ENCODE results near the gene CRMP1.

The CRMP1 gene

GRCh38 chr4:5799406-5799805, 93.5 kb downstream of the CRMP1 start:
- DNase-seq = no peak

GRCh38 chr4:5798946-5799345, 93.9 kb downstream of the CRMP1 start:
- DNase-seq = no peak

GRCh38 chr4:5798462-5798861, 94.4 kb downstream of the CRMP1 start:
- no peak for DNase-seq

GRCh38 chr4:5797866-5798265, 95.0 kb downstream of the CRMP1 start:
- no peak for DNase-seq

- DNase-seq = no peak
These were observed 95.9 kb downstream of the CRMP1 start for GRCh38 chr4:5796976-5797375.

- no peak for DNase-seq
These were observed 97.3 kb downstream of the CRMP1 start for GRCh38 chr4:5795580-5795979.

- no peak for DNase-seq
These were observed 99.4 kb downstream of the CRMP1 start for GRCh38 chr4:5793514-5793913.

GRCh38 chr4:5791654-5792053, 101.2 kb downstream of the CRMP1 start:
- no peak for DNase-seq

GRCh38 chr4:5790546-5790857, 102.4 kb downstream of the CRMP1 start:
- DNase-seq = no peak

GRCh38 chr4:5789141-5789540, 103.7 kb downstream of the CRMP1 start:
- DNase-seq = no peak

GRCh38 chr4:5788144-5788543, 104.7 kb downstream of the CRMP1 start:
- no peak for DNase-seq

- DNase-seq = no peak
These were observed 105.6 kb downstream of the CRMP1 start for GRCh38 chr4:5787311-5787710.

GRCh38 chr4:5785806-5786680, 106.8 kb downstream of the CRMP1 start:
- DNase-seq = no peak

- no peak for DNase-seq
These were observed 107.8 kb downstream of the CRMP1 start for GRCh38 chr4:5784960-5785611.

- no peak for DNase-seq
These were observed 108.9 kb downstream of the CRMP1 start for GRCh38 chr4:5784021-5784420.

GRCh38 chr4:5783486-5783885, 109.4 kb downstream of the CRMP1 start:
- DNase-seq = no peak

GRCh38 chr4:5782829-5783476, 109.9 kb downstream of the CRMP1 start:
- no peak for DNase-seq

GRCh38 chr4:5781691-5782090, 111.2 kb downstream of the CRMP1 start:
- DNase-seq = no peak

GRCh38 chr4:5780831-5781480, 111.9 kb downstream of the CRMP1 start:
- no peak for DNase-seq

GRCh38 chr4:5776510-5776909, 116.4 kb downstream of the CRMP1 start:
- no peak for DNase-seq

- DNase-seq = no peak
These were observed 118.4 kb downstream of the CRMP1 start for GRCh38 chr4:5774416-5775036.

GRCh38 chr4:5773271-5773555, 119.7 kb downstream of the CRMP1 start:
- no peak for DNase-seq
